Fibroblast of pulmonary artery (primary cell): ENCODE measurements around the gene LRP2.

Source experiments
- DNase-seq: peaks from one replicate; pipeline ENCODE4 v3.0.0-alpha.2; 2010; ENCODE audit warnings: low read depth
- H3K4me3 ChIP-seq: replicated peaks from 2 replicates; pipeline ENCODE4 v1.5.1; 2011; ENCODE audit warnings: low read depth, mild to moderate bottlenecking, control low read depth, low read length, moderate library complexity
- TF ChIP-seq, protein P1 (sequence below): IDR thresholded peaks from 2 replicates; pipeline ENCODE4 v1.5.1; 2011; ENCODE audit warnings: mild to moderate bottlenecking, control low read depth, low read length, inconsistent platforms; ENCODE audit errors: missing control alignments

LRP2 gene

DNA sequence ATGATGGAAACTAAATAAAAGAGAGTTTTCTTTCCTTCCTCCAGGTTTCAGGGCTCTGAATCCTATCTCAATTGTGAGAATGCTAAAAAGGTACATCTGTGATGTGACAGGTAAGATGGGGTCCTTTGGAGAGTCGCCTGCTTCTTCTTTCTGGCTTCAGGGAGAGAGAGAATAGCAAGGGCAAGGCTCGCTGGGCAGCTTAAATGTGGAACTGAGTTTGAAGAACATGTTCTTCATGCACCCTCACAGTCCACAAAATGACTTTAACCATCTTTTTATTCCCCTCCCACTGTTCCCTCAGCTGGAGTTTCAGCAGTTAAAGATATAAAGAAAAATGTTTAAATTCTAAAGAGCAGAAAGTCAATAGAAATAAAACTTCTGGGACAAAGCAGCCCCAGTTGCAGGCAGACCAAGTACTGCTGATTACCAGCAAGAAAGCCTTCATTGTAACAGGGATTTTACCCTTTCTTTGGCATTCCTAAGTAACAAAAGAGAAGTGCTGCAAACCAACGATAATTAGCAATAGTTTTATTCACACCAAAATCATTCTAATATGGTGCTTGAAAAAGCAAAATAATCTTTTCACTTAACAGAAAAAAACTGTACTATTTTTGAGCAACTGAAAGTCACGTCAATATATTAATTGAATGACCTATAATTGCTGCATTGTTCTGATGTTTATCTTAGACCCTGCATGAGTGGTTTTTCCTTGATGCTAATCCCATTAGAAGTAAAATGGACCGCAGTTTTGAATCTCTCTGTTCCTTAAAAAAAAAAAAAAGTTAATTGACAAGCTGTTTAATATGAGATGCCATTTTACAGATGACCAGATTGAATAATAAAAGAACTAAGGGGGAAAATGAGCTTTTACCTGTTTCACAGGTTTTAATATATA lies 61.5 kb downstream of the LRP2 start:
- TF ChIP-seq, protein P1, sequence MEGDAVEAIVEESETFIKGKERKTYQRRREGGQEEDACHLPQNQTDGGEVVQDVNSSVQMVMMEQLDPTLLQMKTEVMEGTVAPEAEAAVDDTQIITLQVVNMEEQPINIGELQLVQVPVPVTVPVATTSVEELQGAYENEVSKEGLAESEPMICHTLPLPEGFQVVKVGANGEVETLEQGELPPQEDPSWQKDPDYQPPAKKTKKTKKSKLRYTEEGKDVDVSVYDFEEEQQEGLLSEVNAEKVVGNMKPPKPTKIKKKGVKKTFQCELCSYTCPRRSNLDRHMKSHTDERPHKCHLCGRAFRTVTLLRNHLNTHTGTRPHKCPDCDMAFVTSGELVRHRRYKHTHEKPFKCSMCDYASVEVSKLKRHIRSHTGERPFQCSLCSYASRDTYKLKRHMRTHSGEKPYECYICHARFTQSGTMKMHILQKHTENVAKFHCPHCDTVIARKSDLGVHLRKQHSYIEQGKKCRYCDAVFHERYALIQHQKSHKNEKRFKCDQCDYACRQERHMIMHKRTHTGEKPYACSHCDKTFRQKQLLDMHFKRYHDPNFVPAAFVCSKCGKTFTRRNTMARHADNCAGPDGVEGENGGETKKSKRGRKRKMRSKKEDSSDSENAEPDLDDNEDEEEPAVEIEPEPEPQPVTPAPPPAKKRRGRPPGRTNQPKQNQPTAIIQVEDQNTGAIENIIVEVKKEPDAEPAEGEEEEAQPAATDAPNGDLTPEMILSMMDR, result no peak
- no peak for DNase-seq
- no peak overlapping the region for H3K4me3 ChIP-seq

DNA sequence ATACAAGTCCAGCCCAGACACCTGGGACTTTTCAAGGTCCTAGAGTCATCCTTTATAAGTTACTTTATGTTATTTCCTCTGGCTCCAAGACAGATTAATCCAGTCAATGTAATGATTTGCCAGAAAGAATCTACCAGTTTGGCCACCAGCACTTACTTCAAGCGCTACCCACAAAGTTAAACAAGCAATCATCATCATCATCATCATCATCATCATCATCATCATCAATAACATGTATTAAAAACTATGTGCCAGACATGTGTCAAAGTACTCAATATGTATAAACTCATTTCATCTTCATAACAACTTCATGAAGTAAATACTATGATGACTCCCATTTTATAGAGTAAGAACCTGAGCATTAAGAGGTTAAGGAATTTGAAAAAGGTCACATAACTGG lies 64.3 kb downstream of the LRP2 start:
- TF ChIP-seq, protein P1, result no peak
- DNase-seq, result no peak
- no peak overlapping the region for H3K4me3 ChIP-seq

DNA sequence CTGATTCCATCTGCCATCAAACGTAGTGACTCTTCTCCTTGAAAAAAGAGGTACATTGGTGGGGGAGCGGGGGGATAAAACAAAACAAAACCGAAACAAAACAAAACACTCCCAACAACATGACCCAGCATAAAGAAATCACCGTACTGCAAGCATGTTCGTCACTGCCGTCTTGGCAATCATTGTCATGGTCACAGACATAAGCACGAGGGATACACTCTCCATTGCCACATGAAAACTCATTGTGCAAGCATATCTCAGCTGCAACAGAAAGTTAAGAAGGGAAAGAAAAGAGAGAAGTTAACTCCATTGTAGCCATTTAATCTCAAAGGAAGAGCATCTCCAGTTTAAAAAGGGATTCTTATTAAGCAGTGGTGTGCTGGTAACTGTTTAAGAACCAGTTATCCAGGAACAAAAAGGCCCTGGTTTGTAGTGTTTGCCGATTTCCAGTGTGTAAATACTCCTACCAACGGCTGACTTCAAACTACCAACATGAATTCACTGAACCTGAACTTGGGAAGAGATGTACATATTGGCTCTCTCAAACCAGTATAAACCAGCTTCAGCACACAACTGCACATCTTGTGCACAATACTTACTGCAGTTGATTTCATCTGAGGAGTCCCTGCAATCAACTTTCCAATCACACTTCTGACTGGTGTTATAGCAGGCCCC lies 68.2 kb downstream of the LRP2 start:
- DNase-seq, result no peak
- TF ChIP-seq, protein P1, result no peak
- no peak overlapping the region for H3K4me3 ChIP-seq

DNA sequence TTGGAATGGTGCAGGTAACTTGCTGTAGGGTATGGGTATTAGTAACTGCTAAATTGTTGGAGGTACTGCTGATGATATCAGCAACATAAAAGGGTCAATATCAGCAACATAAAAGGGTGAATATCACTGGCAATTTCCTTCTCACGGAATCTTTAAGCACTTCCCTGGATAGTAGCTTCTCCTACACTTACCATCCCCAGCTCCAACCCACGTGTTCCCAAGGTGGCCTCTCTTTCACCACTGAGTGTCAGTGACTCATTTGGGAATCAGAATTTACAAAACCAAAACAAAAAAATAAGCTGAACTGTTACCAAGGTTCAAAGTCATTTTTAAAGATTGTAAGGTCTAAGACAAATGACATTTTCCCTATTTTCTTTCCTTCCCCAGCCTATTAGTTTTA lies 70.8 kb downstream of the LRP2 start:
- DNase-seq, result no peak
- TF ChIP-seq, protein P1, result no peak
- H3K4me3 ChIP-seq, result no peak overlapping the region

DNA sequence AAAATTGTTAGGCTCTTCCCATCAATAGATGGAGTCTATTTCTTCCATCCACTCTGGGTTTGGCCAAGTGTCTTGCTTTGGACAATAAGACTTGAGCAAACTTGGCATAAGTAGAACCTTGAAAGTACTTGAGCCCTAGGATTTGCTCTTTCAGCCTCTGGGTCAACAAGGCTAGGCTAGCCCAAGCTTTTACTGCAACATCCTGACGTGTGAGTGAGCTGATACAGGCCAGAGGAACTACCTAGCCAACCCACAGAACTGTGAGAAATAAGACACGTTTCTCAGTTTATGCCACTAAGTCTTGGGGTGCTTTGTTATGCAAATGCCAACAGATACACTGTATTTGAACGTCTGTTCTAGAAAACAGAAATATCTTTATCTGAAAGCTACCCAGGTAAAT lies 71.9 kb downstream of the LRP2 start:
- TF ChIP-seq, protein P1, result no peak
- H3K4me3 ChIP-seq, result no peak overlapping the region
- DNase-seq, result no peak

DNA sequence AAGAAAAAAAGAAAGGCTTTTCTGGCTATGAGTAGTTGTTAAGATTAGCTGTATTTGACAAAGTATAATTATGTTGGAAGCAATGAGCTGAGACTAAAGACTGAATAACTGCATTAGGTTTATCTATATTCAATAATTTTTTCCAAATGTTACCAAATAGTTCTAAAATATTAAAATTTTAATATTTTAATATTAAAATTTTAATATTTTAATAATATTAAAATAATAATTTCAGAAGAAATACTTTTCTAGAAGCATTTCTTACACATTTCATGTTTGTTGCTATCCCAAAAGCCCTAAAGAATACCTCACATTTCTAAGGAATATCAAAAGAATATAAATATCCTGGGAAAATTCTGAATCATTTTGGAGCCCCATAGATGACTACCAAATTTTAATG lies 74.7 kb downstream of the LRP2 start:
- DNase-seq, result no peak
- no peak overlapping the region for H3K4me3 ChIP-seq
- TF ChIP-seq, protein P1, result no peak
